K562 (cell line): ENCODE data around the gene ZNF669. TPM values are rescaled to one million over a fixed set of nuclear protein-coding genes. Genes with fewer than 3 reads are reported as not detected.

ENCODE experiments used
- BRCA1 ChIP-seq, 2 experiments: fragments of 450-650 bp in 1 of 2; sonication (generic) in 1 of 2; formaldehyde crosslinking in 1 of 2; IDR thresholded peaks; 2 replicates each; pipeline versions ENCODE4 v1.5.0 to v1.6.1; 2017 to 2020; ENCODE audit warnings: mild to moderate bottlenecking in 1 of 2, missing genetic modification reagents in 1 of 2
- EP400 ChIP-seq: fragments of 450-650 bp; IDR thresholded peaks from 2 replicates; pipeline ENCODE4 v1.6.1; 2017; ENCODE audit warnings: antibody characterized with exemption, mild to moderate bottlenecking, moderate library complexity
- ETV5 ChIP-seq: sonication (generic); formaldehyde crosslinking; IDR thresholded peaks from 2 replicates; pipeline ENCODE4 v1.4.0; 2020; ENCODE audit warnings: low read depth, mild to moderate bottlenecking, missing genetic modification reagents
- FOXA3 ChIP-seq, 2 experiments: fragments of 450-650 bp in 1 of 2; sonication (generic) in 1 of 2; formaldehyde crosslinking; IDR thresholded peaks in 1 of 2; conservative IDR thresholded peaks in 1 of 2; 2 replicates each; pipeline versions ENCODE4 v1.4.0 to v1.8.0; 2020 to 2022; ENCODE audit warnings: mild to moderate bottlenecking in 2 of 2, missing genetic modification reagents in 1 of 2
- KDM4B ChIP-seq, 2 experiments: fragments of 450-650 bp in 1 of 2; sonication (generic) in 1 of 2; IDR thresholded peaks; 2 replicates each; pipeline ENCODE4 v1.6.1; 2016 to 2017; ENCODE audit warnings: borderline replicate concordance in 2 of 2, antibody characterized with exemption in 1 of 2, low read depth in 1 of 2, mild to moderate bottlenecking in 1 of 2
- POLR2A ChIP-seq: fragments of 450-650 bp; conservative IDR thresholded peaks from 2 replicates; pipeline ENCODE4 v1.6.1; 2016
- RBFOX2 ChIP-seq: fragments of 200-400 bp; formaldehyde crosslinking; IDR thresholded peaks from 2 replicates; pipeline ENCODE4 v1.6.1; 2017; ENCODE audit warnings: low read depth, mild to moderate bottlenecking, low read length, moderate library complexity
- TFAM ChIP-seq: fragments of 250-450 bp; sonication (Bioruptor Pico); conservative IDR thresholded peaks from 2 replicates; pipeline ENCODE4 v1.5.0; 2021; ENCODE audit warnings: mild to moderate bottlenecking, moderate library complexity
- VEZF1 ChIP-seq: fragments of 200-800 bp; sonication (Bioruptor generic); IDR thresholded peaks from 2 replicates; pipeline ENCODE4 v1.6.1; 2017; ENCODE audit warnings: missing genetic modification characterization, missing compliant biosample characterization
- YY1 ChIP-seq, 3 experiments: IDR thresholded peaks; 2 replicates each; pipeline ENCODE4 v1.6.1; 2011; ENCODE audit warnings: low read length in 2 of 3, mild to moderate bottlenecking in 2 of 3, moderate library complexity in 2 of 3, borderline replicate concordance in 1 of 3, control low read depth in 1 of 3, low read depth in 1 of 3; ENCODE audit not compliant: insufficient read depth in 3 of 3, insufficient replicate concordance in 2 of 3, control insufficient read depth in 1 of 3, insufficient read length in 1 of 3; ENCODE audit errors: extremely low read depth in 1 of 3
- ZMIZ1 ChIP-seq, 2 experiments: fragments of 150-350 bp in 1 of 2; IDR thresholded peaks; 2 replicates each; pipeline ENCODE4 v1.6.1; 2012 to 2016; ENCODE audit warnings: low read depth in 2 of 2, low read length in 2 of 2, mild to moderate bottlenecking in 1 of 2, moderate library complexity in 1 of 2
- ZNF277 ChIP-seq: fragments of 250-450 bp; sonication (Bioruptor Pico); IDR thresholded peaks from 2 replicates; pipeline ENCODE4 v1.8.0; 2022; ENCODE audit warnings: inconsistent platforms, mild to moderate bottlenecking, moderate library complexity, borderline replicate concordance
- ZNF507 ChIP-seq: conservative IDR thresholded peaks from 2 replicates; pipeline ENCODE4 v1.6.1; 2017; ENCODE audit warnings: missing genetic modification characterization, missing compliant biosample characterization
- ZNF511 ChIP-seq: sonication (generic); formaldehyde crosslinking; IDR thresholded peaks from 2 replicates; pipeline ENCODE4 v1.8.0; 2022; ENCODE audit warnings: mild to moderate bottlenecking, missing genetic modification reagents
- polyA plus RNA-seq, 8 experiments: library from polyadenylated mRNA; depleted of rRNA in 4 of 8; stranded (reverse) in 5 of 8; unstranded in 3 of 8; fragments of >200 nt; fragmentation: Nextera tagmentation in 2 of 8; fragmentation: Illumina TruSeq in 1 of 8; extraction: Ambion mirVana in 2 of 8; extraction: Trizol in 1 of 8; gene quantifications; 2 replicates each; pipeline versions ENCODE4 v1.2.1 to v1.2.3, GENCODE V29; 2011 to 2014; ENCODE audit warnings: inconsistent platforms in 1 of 8, missing spikeins in 1 of 8
- total RNA-seq, 7 experiments: library from RNA; depleted of rRNA in 6 of 7; stranded (reverse); fragments of >200 nt in 6 of 7; fragmentation: Illumina TruSeq in 2 of 7; extraction: Trizol in 2 of 7; gene quantifications; 2 replicates each; pipeline versions ENCODE4 v1.2.1 to v1.2.3, GENCODE V29; 2011 to 2021; ENCODE audit warnings: low replicate concordance in 1 of 7
- TF ChIP-seq, protein P1 (sequence below): fragments of 450-650 bp; IDR thresholded peaks from 2 replicates; pipeline ENCODE4 v1.6.1; 2016

ZNF669 gene
- total and polyA plus RNA-seq, 9 of the 15 experiments (the other 6 are each of a cell fraction or from before 2014, with no cell fraction given): 5.3 to 18.3 (median 10.2) TPM

- TF ChIP-seq VEZF1 (CRISPR knock-in tag): peak; percentile 58; the same call in 1 of the 2 replicates
- TF ChIP-seq KDM4B (IDR thresholded peaks at IDR 0.05; ENCODE audit: borderline replicate concordance in 2 of 2, low read depth in 1 of 2): peak in 1 of 2 experiments; percentile 85; a peak in 1 of 4 replicates
- TF ChIP-seq, protein P1, sequence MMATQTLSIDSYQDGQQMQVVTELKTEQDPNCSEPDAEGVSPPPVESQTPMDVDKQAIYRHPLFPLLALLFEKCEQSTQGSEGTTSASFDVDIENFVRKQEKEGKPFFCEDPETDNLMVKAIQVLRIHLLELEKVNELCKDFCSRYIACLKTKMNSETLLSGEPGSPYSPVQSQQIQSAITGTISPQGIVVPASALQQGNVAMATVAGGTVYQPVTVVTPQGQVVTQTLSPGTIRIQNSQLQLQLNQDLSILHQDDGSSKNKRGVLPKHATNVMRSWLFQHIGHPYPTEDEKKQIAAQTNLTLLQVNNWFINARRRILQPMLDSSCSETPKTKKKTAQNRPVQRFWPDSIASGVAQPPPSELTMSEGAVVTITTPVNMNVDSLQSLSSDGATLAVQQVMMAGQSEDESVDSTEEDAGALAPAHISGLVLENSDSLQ: peak; percentile 89; the same call in 1 of the 2 replicates
- no peak for TF ChIP-seq ZNF507
- TF ChIP-seq YY1 (IDR thresholded peaks at IDR 0.05; ENCODE audit: borderline replicate concordance in 1 of 3, control insufficient read depth in 1 of 3, extremely low read depth in 1 of 3, insufficient read depth in 3 of 3, insufficient read length in 1 of 3, insufficient replicate concordance in 2 of 3, low read depth in 1 of 3, low read length in 2 of 3): peak in 2 of 3 experiments; percentile 55 to 85
- peak; percentile 92 for TF ChIP-seq RBFOX2
- TF ChIP-seq POLR2A: peak; percentile 68
- peak; percentile 32; the same call in 1 of the 2 replicates for TF ChIP-seq EP400
- no peak for TF ChIP-seq ZNF277 (CRISPR knock-in tag)
- TF ChIP-seq BRCA1 (IDR thresholded peaks at IDR 0.05): no peak
- no peak for TF ChIP-seq BRCA1 (CRISPR knock-in tag; IDR thresholded peaks at IDR 0.05)
- no peak for TF ChIP-seq TFAM (CRISPR knock-in tag)
- peak; percentile 93 for TF ChIP-seq ETV5 (CRISPR knock-in tag)
- TF ChIP-seq ZMIZ1 (IDR thresholded peaks at IDR 0.05; ENCODE audit: low read depth in 2 of 2, low read length in 2 of 2): no peak
- TF ChIP-seq FOXA3 (CRISPR knock-in tag; conservative IDR thresholded peaks at IDR 0.05 in 1 of 2, IDR thresholded peaks at IDR 0.05 in 1 of 2): peak in 1 of 2 experiments; percentile 77; a peak in 2 of 4 replicates
- TF ChIP-seq ZNF511 (CRISPR knock-in tag): no peak; the same call in 1 of the 2 replicates
These were observed 7.7 kb upstream of the ZNF669 start (continued) for GRCh38 chr1:247111700-247112478.
